Measurements from ENCODE around the gene IMPA2.
A peak's percentile ranks its signal among the peaks of the same experiment; 100 is the strongest.
"Not testable (repeated sequence)": the region's sequence is repeated elsewhere in the genome, so short reads cannot be mapped to it uniquely, and the experiment has no call there.

IMPA2 gene

DNA sequence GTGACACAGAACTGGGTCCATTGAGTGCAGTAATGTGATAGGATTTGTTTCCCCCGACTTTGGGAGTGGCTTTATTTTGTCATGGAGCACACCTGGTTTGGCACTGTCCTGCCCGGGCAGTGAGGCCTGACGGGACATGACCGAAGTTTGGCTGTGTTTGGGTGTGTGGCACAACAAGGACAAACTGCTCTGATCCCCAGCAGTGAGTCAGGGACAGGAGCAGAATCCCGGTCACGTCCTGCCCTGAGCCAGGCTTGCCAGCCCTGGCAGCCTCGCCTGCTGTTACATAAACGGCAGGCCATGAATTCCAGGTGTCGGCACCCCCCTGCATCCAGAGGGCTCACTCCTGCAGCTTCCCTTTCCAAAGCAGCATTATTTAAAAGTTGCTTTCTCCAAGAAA is 45.7 kb downstream of the IMPA2 start:
- DNase-seq (ENCODE audit: insufficient read length, low spot score) = no peak
- no peak for FAIRE-seq

DNA sequence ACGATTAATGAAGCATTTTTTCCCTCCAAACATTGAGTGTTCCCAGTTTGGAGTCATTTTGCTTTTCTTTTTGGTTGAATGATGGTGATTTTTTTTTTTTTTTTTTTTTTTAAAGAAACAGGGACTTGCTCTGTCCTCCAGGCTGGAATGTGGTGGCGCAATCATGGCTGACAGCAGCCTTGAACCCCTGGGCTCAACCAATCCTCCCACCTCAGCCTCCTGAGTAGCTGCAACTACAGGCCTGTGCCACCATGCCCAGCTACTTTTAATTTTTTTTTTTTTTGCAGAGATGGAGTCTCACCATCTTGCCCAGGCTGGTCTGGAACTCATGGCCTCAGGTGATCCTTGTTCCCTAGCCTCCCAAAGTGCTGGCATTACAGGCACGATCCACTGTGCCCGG is 46.2 kb downstream of the IMPA2 start:
- FAIRE-seq = no peak
- no peak for DNase-seq (ENCODE audit: insufficient read length, low spot score)

DNA sequence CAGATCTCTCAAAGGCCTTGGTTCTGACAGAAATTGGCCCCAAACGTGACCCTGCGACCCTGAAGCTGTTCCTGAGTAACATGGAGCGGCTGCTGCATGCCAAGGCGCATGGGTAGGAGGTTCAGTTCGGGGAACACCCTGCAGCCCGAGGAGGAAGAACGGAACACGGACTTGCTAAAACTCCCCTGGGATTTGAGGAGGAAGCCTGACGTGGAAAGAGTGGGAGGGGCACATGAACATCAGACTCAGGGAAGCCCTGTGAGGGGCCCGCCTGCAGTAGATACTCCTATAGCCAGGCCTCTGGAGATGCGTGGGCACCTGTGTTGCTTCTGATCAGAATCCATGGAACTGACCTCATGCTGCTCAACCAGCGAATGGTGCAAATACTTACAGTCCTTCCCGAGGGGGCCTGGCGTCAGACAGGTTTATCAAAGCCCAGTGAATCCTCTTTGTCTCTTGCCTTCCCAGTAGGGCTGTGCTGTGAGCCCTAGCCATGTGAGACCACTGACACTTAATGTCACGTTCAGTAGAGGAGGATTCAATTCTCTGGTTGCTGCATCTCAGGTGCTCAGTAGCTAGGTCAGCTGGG is 46.8 kb downstream of the IMPA2 start:
- DNase-seq (ENCODE audit: insufficient read length, low spot score) = no peak
- no peak for FAIRE-seq

DNA sequence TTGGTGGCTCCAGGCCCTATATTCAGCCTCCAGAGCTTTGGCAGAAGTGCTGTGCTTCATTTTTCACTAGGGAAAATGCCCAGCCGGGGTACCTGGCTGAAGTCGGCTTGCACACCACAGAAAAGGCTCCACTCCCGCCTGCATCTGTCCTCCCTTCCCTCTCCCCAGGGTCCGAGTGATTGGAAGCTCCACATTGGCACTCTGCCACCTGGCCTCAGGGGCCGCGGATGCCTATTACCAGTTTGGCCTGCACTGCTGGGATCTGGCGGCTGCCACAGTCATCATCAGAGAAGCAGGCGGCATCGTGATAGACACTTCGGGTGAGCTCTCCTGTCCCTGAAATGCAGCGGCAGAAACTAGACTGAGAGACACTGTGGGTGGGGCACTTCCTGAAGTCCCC is 47.4 kb downstream of the IMPA2 start:
- DNase-seq (ENCODE audit: insufficient read length, low spot score) = no peak
- FAIRE-seq = no peak

DNA sequence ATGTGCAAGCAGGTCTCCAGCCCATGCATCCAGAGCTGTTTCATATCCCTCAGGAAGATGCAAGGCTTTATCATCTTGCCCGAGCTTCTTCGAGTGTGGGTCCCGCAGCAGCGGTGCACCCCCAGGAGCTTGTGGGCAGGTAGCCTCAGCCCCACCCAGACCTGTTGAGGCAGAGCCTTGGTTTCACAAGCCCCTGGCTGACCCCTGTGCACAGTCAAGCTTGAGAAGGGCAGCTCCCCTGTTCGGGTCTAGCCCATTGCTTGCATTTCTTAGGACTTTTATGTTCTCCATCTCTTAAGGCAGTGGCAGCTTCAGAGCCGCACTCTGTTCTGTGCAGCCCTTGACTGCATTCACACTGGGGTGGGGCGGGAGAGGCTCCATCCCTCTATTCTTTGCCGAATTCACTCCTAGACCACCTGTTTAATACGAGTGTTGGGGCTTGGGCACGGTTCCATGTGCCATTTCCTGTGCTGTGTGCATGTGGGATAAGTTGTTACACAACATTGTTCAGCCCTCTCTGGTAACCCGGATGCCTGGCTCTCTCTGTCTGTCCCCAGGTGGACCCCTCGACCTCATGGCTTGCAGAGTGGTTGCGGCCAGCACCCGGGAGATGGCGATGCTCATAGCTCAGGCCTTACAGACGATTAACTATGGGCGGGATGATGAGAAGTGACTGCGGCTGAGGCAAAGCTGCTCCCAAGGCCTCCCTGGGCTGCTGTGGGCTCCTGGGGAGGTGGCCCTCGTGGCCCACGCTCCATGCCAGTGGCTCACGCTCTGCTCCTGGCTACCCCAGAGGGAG is 48.7 kb downstream of the IMPA2 start:
- no peak for FAIRE-seq
- no peak for DNase-seq (ENCODE audit: insufficient read length, low spot score)

DNA sequence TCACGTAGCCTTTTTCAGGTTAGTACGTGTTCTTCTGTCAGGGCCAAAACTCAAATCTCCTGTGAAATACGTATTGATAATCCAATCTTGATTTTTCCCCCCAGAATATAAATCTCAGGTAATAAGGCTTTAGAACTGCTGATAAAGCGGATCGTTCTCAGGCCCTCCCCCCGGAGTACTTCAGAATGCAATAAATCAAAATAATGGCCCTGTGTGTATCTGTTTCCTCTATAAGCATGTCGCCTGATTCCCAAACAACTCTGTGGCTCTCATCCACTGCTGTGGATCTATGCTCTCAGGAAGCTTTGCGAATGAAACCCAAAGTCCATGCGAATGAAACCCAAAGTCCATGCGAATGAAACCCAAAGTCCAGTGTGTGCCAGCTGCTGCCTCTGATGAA is 49.4 kb downstream of the IMPA2 start:
- FAIRE-seq = no peak
- no peak for DNase-seq (ENCODE audit: insufficient read length, low spot score)

DNA sequence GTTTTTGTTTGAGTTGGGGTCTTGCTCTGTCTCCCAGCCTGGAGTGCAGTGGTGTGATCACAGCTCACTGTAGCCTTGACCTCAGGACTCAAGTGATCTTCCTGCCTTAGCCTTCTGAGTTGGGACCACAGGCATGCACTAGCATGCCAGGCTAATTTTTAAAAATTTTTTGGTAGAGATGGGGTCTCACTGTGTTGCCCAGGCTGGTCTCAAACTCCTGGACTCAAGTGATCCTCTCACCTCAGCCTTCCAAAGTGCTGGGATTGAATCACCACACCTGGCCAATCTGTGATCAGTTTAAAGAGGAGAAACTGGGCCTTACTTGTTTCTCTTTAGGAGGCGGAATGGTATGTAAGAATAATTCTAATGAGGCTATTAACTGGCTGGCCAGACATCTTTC is 49.9 kb downstream of the IMPA2 start:
- DNase-seq (ENCODE audit: insufficient read length, low spot score) = no peak
- FAIRE-seq = no peak

DNA sequence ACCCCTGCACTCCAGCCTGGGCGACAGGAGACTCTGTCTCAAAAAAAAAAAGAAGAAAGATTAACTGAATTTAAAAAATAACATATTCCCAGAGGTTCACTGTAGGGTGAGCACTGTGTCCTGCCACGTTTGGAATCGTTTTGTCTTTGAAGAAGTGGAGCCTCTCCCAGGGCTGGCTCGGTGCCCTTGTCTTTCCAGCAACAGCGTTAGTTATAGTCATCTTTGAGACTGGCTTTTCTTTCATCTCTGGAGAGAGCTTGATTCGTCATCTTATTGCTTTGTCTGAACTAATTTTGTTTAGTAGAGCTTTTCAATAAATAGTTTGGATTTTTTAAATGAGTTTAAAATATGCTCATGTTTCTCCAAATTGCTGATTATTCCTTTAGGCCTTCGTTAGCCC is 50.5 kb downstream of the IMPA2 start:
- DNase-seq (ENCODE audit: insufficient read length, low spot score) = no peak
- no peak for FAIRE-seq

DNA sequence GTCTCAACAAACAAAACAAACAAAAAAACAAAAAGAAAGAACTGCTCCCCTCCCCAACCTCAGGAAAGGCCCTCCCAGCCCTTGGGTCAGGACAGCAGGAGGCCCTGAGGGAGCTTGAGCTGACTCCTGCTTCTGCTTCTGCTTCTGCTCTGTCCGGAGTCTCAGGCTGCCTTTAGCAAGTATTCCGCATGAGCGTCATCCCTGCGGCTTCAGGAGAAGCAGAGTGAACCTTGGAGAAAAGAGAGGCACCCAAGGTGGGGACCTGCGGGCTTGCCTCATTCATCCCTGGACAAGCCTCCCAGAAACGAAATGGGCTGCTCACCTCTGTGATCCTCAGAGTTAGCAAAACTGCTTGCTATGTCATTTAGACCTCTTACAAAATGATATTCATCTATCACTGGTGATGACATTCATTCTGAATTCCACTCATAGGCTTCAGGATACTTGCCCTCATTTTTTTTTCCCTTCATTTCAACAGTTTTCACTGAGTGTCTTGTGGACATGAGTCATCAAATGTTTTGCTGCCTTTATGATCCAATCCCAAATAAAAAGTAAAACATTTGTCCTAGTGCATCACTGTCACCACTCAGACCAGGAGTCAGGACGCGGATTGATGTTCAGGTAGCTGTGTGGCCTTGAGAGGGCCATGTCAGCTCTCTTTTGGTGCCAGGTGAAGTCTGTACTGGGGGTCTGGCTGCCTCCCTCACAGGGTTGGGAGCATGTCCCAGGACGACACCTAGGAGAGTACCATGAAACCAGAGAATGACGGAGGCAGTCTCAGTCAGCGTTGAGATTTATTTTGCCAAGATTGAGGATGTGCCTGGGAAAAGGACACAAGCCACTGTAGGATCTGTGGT is 51.7 kb downstream of the IMPA2 start:
- DNase-seq (ENCODE audit: insufficient read length, low spot score) (no peak), FAIRE-seq (no peak)

DNA sequence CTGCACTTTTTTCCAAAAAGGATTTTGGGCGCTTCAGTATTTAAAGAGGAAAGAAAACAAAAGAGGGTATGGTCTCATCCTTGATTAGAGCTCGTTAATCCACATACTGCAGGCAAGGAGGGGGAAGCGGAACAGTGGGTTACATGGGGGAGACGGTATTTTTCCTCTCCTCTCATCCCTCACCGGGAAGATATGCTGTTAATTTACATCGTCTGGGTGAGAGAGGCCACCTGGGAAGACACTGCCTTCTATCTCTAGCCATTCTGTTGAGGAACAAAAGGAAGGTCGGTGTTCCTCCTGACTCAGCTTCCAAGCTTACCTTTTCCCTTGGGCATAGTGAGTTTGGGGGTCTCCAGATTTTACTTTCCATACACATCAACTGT is 52.3 kb downstream of the IMPA2 start:
- FAIRE-seq (no peak), DNase-seq (ENCODE audit: insufficient read length, low spot score) (no peak)

DNA sequence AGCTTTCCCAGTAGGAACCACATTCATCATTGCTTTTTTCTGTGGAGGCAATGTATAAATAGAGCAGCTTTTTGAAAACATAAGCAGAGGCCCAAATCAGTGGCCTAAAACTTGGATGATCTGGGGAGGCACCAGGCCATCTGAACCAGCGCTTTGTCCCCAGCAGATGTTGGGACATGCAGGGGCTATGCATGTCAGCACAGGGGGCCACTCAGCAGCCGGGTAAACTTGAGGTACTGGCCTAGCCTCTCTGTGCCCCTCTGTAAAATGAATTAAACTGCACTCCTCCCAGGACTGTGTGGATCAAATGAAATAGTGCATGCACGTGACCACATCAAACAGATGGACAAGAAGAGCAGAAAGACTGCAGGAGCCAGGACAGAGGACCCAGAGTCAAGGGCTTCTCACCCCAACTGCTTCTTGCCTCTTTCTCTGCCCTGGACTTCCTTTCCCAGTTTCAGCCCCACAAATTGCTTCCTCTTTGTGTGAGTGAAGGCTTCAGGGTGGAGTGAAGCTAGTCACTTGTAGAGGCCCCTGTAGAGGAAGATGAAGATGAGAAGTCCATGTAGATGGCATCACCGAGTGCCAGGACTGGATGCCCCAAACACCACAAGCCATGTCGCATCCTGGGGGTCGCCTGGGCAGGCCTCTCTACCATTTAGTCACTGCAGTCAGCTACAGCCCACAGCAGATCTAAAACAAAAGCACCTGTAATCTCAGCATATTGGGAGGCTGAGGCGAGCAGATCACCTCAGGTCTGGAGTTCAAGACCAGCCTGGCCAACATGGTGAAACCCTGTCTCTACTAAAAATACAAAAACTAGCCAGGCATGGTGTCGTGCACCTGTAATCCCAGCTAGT is 53.2 kb downstream of the IMPA2 start:
- peak; percentile 40 for FAIRE-seq

DNA sequence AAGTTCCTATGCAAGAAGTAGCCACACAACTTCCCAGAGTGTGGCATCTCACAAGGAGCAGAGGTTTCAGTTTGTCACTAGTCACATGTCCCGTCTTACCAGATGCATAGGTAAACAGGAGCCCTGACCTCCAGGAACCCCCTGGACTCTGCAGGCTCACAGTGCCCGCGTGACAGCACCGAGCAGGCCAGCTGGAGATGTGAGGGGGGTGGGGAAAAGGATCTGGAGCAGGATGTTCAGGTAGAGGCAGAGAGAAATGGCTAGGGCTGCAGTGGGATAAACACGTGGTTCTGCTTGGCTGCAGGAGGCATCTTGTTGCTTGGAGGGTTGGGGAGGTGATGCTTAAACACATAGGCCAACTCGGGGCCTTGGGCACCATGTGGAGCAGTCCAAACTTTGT is 54.2 kb downstream of the IMPA2 start:
- FAIRE-seq = no peak
- DNase-seq (ENCODE audit: insufficient read length, low spot score) = no peak

More for the DNA sequence above, 53.2 kb downstream of the IMPA2 start:
- DNase-seq (ENCODE audit: insufficient read length, low spot score) = no peak

DNA sequence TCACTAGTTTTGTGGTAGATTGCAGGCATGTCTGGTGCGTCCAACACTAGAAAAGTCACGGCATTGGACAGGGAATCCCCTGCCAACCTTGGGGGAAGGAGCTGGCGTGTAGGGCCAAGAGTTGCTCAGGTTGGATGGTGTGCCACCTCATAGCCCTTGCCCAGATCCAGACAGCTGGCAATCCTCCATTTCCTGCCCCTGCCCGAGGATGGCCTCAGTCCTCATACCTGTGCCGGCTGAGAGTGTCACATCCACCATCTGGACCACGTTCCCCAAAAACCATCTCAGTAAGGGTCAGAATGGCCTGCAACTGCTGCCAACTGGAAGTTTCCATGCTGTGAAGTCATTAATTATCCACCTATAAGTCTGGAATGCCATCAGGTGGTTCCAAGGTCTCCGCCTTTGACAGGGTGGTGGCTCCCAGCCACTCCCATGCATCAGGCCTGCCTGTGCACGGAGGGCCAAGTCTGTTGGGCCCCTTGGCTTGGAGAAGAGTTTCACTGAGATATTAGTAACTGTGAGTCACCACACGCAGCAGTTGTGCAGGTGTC is 55.0 kb downstream of the IMPA2 start:
- DNase-seq (ENCODE audit: insufficient read length, low spot score) = no peak
- FAIRE-seq = no peak

DNA sequence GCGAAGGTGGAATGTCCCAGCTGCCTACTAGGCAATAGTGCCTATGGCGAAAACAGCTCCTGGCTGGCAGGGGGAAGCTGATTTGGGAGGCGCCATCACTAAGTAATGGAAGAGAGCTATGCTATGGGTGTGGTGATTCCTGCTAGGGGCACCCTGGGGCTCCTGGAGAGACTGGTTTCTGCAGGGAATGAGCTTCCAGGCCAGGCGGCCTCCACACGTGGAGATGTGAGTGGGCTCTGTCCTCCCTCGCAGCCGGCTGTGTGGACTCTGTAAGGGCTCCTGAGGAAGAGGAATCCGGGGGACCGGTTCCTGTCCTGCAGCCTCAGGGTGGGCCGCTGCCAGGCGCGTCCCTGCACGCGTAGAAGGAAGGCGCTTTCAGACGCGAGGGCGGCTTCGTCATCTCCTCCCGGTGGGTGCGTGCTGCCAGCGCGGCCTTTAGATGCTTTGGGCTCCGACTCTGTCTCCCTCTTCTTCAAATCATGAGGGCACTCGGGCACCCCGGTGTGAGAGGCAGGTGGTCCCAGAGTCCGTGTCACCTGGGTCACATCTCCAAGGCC is 56.9 kb downstream of the IMPA2 start:
- no peak for FAIRE-seq

DNA sequence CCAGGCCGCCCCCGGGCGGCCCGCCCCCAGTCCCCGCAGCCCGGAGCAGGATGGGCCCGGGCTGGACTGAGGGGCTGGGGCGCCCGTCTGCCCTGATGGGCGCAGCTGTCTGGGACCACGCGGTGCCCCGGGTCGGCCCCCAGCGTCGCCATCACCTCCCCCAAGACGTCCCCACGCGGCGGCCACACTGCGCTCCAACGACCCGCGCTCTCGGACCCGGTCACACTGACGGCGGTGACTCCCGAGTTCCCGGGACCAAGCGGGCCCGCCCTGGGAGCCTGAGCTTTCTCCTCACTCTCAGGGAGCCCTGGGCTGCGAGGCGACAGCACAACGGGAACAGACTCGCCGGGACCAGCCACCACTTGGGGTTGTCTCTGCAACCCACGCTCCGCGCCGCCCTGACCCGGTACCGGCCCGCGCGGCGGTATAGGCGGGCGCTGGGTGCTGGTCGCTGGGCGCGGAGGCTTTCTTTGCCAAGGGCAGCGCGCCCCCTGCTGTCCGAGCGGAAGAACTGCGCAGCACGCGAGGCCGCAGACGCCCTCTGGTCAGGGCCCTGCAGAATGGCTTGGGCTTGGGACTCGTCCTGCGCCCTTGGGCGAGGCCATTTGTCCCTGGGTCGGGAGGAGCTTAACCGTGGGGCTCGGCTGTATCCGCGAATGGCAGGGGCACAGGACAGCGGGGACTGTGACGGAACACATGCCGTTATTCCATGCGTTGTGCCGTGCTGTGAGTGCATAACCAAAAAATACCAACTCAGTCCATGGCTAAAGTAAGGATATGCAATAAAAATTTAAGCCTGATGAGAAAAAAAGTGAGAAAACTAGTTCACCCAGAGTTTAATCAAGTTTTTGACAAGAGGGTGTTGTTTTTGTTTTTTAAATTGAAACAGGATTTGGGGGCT is 57.6 kb downstream of the IMPA2 start:
- DNase-seq (ENCODE audit: insufficient read length, low spot score) (peak; percentile 71), FAIRE-seq (peak; percentile 84)

More for the DNA sequence above, 56.9 kb downstream of the IMPA2 start:
- no peak for DNase-seq (ENCODE audit: insufficient read length, low spot score)

DNA sequence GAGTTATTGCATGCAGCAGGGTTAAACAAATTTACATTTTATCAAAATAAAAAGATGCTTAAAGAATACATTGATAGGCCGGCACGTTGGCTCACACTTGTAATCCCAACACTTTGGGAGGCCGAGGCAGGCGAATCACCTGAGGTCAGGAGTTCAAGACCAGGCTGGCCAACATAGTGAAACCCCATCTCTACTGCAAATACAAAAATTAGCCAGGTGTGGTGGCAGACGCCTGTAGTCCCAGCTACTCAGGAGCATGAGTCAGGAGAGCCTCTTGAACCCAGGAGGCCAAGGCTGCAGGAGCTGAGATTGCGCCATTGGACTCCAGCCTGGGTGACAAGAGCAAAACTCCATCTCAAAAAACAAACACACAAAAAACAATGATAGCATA is 58.2 kb downstream of the IMPA2 start:
- not testable (repeated sequence) for FAIRE-seq

DNA sequence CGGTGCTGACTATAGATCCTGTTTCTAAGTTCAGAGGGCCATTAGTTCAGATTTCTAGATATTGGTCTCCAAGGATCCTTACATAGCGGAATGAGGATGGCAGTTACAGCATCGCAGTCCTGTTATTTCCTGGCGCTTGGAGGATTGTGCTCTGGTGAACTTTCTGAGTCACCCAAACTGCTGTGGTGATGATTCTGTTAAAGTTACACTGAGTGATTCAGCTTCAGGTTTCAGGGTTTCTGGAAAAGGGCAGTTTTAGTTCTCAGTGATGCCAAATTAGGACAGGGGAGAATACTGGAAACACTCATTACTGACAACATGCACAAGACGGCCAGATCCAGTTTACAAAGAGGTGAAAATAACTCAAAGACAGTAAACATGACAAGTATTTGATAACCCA is 60.3 kb downstream of the IMPA2 start:
- peak; percentile 64 for FAIRE-seq
- no peak for DNase-seq (ENCODE audit: insufficient read length, low spot score)

More for the DNA sequence above, 58.2 kb downstream of the IMPA2 start:
- DNase-seq (ENCODE audit: insufficient read length, low spot score) = not testable (repeated sequence)

DNA sequence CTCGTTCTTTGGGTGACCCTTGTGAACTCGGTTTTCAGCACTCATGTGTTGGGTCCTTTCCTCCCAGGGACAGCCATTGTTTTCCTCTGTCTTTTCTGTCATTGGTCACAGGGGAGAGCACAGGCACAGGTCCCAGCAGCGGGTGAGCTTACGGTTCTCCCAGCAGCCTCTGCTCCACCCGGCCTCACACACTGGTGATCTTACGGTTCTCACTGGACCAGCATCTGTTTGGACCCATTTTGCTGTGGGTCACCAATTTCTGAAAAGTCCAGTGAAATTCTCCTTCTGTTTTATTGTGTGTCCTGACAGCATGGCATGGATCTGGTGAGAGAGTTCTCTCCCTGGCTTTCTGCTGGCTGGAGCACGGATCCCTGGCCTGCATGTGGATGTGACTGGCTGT is 62.5 kb downstream of the IMPA2 start:
- FAIRE-seq = no peak
- DNase-seq (ENCODE audit: insufficient read length, low spot score) = no peak

DNA sequence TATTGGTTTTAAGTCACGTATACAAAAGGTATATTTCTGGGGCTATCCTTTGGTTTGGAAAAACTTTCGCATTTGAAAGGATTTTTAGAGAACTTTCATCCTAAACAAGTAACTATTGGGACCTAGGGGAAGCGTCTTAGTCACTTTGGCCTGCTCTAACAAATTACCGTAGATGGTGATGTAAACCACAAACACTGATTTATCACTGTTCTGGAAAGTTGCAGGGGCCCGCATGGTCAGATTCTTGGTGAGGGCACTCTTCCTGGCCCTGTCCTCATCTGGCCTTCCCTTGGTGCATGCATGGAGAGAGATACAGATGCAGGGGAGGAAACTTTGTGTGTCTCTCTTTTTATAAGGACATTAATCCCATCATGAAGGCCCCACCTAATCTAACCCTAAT is 63.3 kb downstream of the IMPA2 start:
- FAIRE-seq = no peak

More for the DNA sequence above, 63.3 kb downstream of the IMPA2 start:
- DNase-seq (ENCODE audit: insufficient read length, low spot score) = no peak
